ENCODE data around the gene FOXC1.

FOXC1 gene

GRCh38 chr6:1640476-1640875, 30.8 kb downstream of the FOXC1 start:
- Histone ChIP-seq H3K27me3 (ENCODE audit: control insufficient read depth, insufficient read depth, low read length) (no peaks in the 10 kb centered on the region; the same call in 1 of the 2 replicates), H3K36me3 (ENCODE audit: control insufficient read depth, insufficient read depth, low read length) (no peaks in the 10 kb centered on the region), H3K27ac (ENCODE audit: low read depth, low read length) (no peak overlapping the region), H3K9ac (ENCODE audit: low read length) (no peak overlapping the region), H3K4me1 (ENCODE audit: control insufficient read depth, insufficient read depth, low read length) (peaks cover 4% of the 10 kb centered on the region; the same call in 1 of the 2 replicates), H3K9me3 (ENCODE audit: control insufficient read depth, insufficient read depth, low read depth, low read length) (no peaks in the 10 kb centered on the region), H3K4me3 (ENCODE audit: low read depth, low read length) (no peak overlapping the region)

GRCh38 chr6:1641343-1641885, 31.7 kb downstream of the FOXC1 start:
- no peak overlapping the region for H3K9ac ChIP-seq (ENCODE audit: low read length)
- peaks cover 4% of the 10 kb centered on the region; the same call in 1 of the 2 replicates for H3K4me1 ChIP-seq (ENCODE audit: control insufficient read depth, insufficient read depth, low read length)
- no peaks in the 10 kb centered on the region for H3K36me3 ChIP-seq (ENCODE audit: control insufficient read depth, insufficient read depth, low read length)
- no peak overlapping the region for H3K27ac ChIP-seq (ENCODE audit: low read depth, low read length)
- no peaks in the 10 kb centered on the region; the same call in 1 of the 2 replicates for H3K27me3 ChIP-seq (ENCODE audit: control insufficient read depth, insufficient read depth, low read length)
- H3K4me3 ChIP-seq (ENCODE audit: low read depth, low read length): no peak overlapping the region
- no peaks in the 10 kb centered on the region for H3K9me3 ChIP-seq (ENCODE audit: control insufficient read depth, insufficient read depth, low read depth, low read length)

- Histone ChIP-seq H3K27me3 (ENCODE audit: control insufficient read depth, insufficient read depth, low read length) (no peaks in the 10 kb centered on the region; the same call in 1 of the 2 replicates), H3K4me3 (ENCODE audit: low read depth, low read length) (no peak overlapping the region), H3K4me1 (ENCODE audit: control insufficient read depth, insufficient read depth, low read length) (peaks cover 4% of the 10 kb centered on the region; the same call in 1 of the 2 replicates), H3K36me3 (ENCODE audit: control insufficient read depth, insufficient read depth, low read length) (no peaks in the 10 kb centered on the region), H3K27ac (ENCODE audit: low read depth, low read length) (no peak overlapping the region), H3K9me3 (ENCODE audit: control insufficient read depth, insufficient read depth, low read depth, low read length) (no peaks in the 10 kb centered on the region), H3K9ac (ENCODE audit: low read length) (no peak overlapping the region)
Measured at GRCh38 chr6:1643111-1643510, 33.4 kb downstream of the FOXC1 start.

- Histone ChIP-seq H3K36me3 (ENCODE audit: control insufficient read depth, insufficient read depth, low read length) (no peaks in the 10 kb centered on the region), H3K27me3 (ENCODE audit: control insufficient read depth, insufficient read depth, low read length) (no peaks in the 10 kb centered on the region; the same call in 1 of the 2 replicates), H3K27ac (ENCODE audit: low read depth, low read length) (no peak overlapping the region), H3K9me3 (ENCODE audit: control insufficient read depth, insufficient read depth, low read depth, low read length) (no peaks in the 10 kb centered on the region), H3K4me1 (ENCODE audit: control insufficient read depth, insufficient read depth, low read length) (peaks cover 4% of the 10 kb centered on the region; the same call in 1 of the 2 replicates), H3K4me3 (ENCODE audit: low read depth, low read length) (no peak overlapping the region), H3K9ac (ENCODE audit: low read length) (no peak overlapping the region)
Measured at GRCh38 chr6:1643830-1644445, 34.2 kb downstream of the FOXC1 start.

GRCh38 chr6:1644516-1645060, 34.9 kb downstream of the FOXC1 start:
- Histone ChIP-seq H3K4me1 (ENCODE audit: control insufficient read depth, insufficient read depth, low read length) (peaks cover 4% of the 10 kb centered on the region; the same call in 1 of the 2 replicates), H3K27ac (ENCODE audit: low read depth, low read length) (no peak overlapping the region), H3K9ac (ENCODE audit: low read length) (no peak overlapping the region), H3K9me3 (ENCODE audit: control insufficient read depth, insufficient read depth, low read depth, low read length) (no peaks in the 10 kb centered on the region), H3K36me3 (ENCODE audit: control insufficient read depth, insufficient read depth, low read length) (no peaks in the 10 kb centered on the region), H3K27me3 (ENCODE audit: control insufficient read depth, insufficient read depth, low read length) (no peaks in the 10 kb centered on the region; the same call in 1 of the 2 replicates), H3K4me3 (ENCODE audit: low read depth, low read length) (no peak overlapping the region)

GRCh38 chr6:1645466-1646185, 35.9 kb downstream of the FOXC1 start:
- H3K36me3 ChIP-seq (ENCODE audit: control insufficient read depth, insufficient read depth, low read length): no peaks in the 10 kb centered on the region
- H3K9me3 ChIP-seq (ENCODE audit: control insufficient read depth, insufficient read depth, low read depth, low read length): no peaks in the 10 kb centered on the region
- no peak overlapping the region for H3K27ac ChIP-seq (ENCODE audit: low read depth, low read length)
- H3K4me3 ChIP-seq (ENCODE audit: low read depth, low read length): no peak overlapping the region
- no peaks in the 10 kb centered on the region; the same call in 1 of the 2 replicates for H3K27me3 ChIP-seq (ENCODE audit: control insufficient read depth, insufficient read depth, low read length)
- no peak overlapping the region for H3K9ac ChIP-seq (ENCODE audit: low read length)
- peaks cover 4% of the 10 kb centered on the region; the same call in 1 of the 2 replicates for H3K4me1 ChIP-seq (ENCODE audit: control insufficient read depth, insufficient read depth, low read length)

- Histone ChIP-seq H3K9ac (ENCODE audit: low read length) (no peak overlapping the region), H3K4me1 (ENCODE audit: control insufficient read depth, insufficient read depth, low read length) (no peaks in the 10 kb centered on the region), H3K27me3 (ENCODE audit: control insufficient read depth, insufficient read depth, low read length) (no peaks in the 10 kb centered on the region; the same call in 1 of the 2 replicates), H3K9me3 (ENCODE audit: control insufficient read depth, insufficient read depth, low read depth, low read length) (no peaks in the 10 kb centered on the region), H3K4me3 (ENCODE audit: low read depth, low read length) (no peak overlapping the region), H3K27ac (ENCODE audit: low read depth, low read length) (no peak overlapping the region), H3K36me3 (ENCODE audit: control insufficient read depth, insufficient read depth, low read length) (no peaks in the 10 kb centered on the region)
Measured at GRCh38 chr6:1651362-1651761, 41.6 kb downstream of the FOXC1 start.

GRCh38 chr6:1652842-1653241, 43.1 kb downstream of the FOXC1 start:
- Histone ChIP-seq H3K27me3 (ENCODE audit: control insufficient read depth, insufficient read depth, low read length) (no peaks in the 10 kb centered on the region), H3K9me3 (ENCODE audit: control insufficient read depth, insufficient read depth, low read depth, low read length) (no peaks in the 10 kb centered on the region), H3K4me3 (ENCODE audit: low read depth, low read length) (no peak overlapping the region), H3K9ac (ENCODE audit: low read length) (no peak overlapping the region), H3K27ac (ENCODE audit: low read depth, low read length) (no peak overlapping the region), H3K36me3 (ENCODE audit: control insufficient read depth, insufficient read depth, low read length) (no peaks in the 10 kb centered on the region), H3K4me1 (ENCODE audit: control insufficient read depth, insufficient read depth, low read length) (no peaks in the 10 kb centered on the region)

- no peak overlapping the region for H3K4me3 ChIP-seq (ENCODE audit: low read depth, low read length)
- H3K9ac ChIP-seq (ENCODE audit: low read length): no peak overlapping the region
- no peaks in the 10 kb centered on the region for H3K27me3 ChIP-seq (ENCODE audit: control insufficient read depth, insufficient read depth, low read length)
- H3K4me1 ChIP-seq (ENCODE audit: control insufficient read depth, insufficient read depth, low read length): no peaks in the 10 kb centered on the region
- no peak overlapping the region for H3K27ac ChIP-seq (ENCODE audit: low read depth, low read length)
- H3K36me3 ChIP-seq (ENCODE audit: control insufficient read depth, insufficient read depth, low read length): no peaks in the 10 kb centered on the region
- no peaks in the 10 kb centered on the region for H3K9me3 ChIP-seq (ENCODE audit: control insufficient read depth, insufficient read depth, low read depth, low read length)
Measured at GRCh38 chr6:1654054-1654453, 44.3 kb downstream of the FOXC1 start.

GRCh38 chr6:1657116-1657770, 47.5 kb downstream of the FOXC1 start:
- H3K4me3 ChIP-seq (ENCODE audit: low read depth, low read length): no peak overlapping the region
- no peak overlapping the region for H3K9ac ChIP-seq (ENCODE audit: low read length)
- H3K36me3 ChIP-seq (ENCODE audit: control insufficient read depth, insufficient read depth, low read length): no peaks in the 10 kb centered on the region
- H3K9me3 ChIP-seq (ENCODE audit: control insufficient read depth, insufficient read depth, low read depth, low read length): no peaks in the 10 kb centered on the region
- H3K4me1 ChIP-seq (ENCODE audit: control insufficient read depth, insufficient read depth, low read length): no peaks in the 10 kb centered on the region
- no peaks in the 10 kb centered on the region for H3K27me3 ChIP-seq (ENCODE audit: control insufficient read depth, insufficient read depth, low read length)
- H3K27ac ChIP-seq (ENCODE audit: low read depth, low read length): no peak overlapping the region
